ENCODE results near the gene IPPK. TPM values are rescaled to one million over a fixed set of nuclear protein-coding genes. Genes with fewer than 3 reads are reported as not detected.
"Not testable (repeated sequence)": the region's sequence is repeated elsewhere in the genome, so short reads cannot be mapped to it uniquely, and the experiment has no call there.

The IPPK gene
- total RNA-seq, 1 experiment from 2014 or later = 13.2 TPM

- Histone ChIP-seq H3K9me3 (replicated peaks) (no peaks in the 10 kb centered on the region), H3K27ac (no peak overlapping the region), H3K36me3 (peaks cover 68% of the 10 kb centered on the region), H3K4me1 (replicated peaks) (no peaks in the 10 kb centered on the region), H3K27me3 (replicated peaks) (no peaks in the 10 kb centered on the region), H3K4me3 (no peak overlapping the region)
- no peak for DNase-seq (ENCODE audit: low read depth in 1 of 2, low spot score in 2 of 2)
These were observed 36.2 kb downstream of the IPPK start for GRCh38 chr9:92633614-92634278.

GRCh38 chr9:92632641-92633040 lies 37.3 kb downstream of the IPPK start:
- Histone ChIP-seq H3K27me3 (replicated peaks) (no peaks in the 10 kb centered on the region), H3K4me1 (replicated peaks) (no peaks in the 10 kb centered on the region), H3K4me3 (no peak overlapping the region), H3K27ac (no peak overlapping the region), H3K9me3 (replicated peaks) (no peaks in the 10 kb centered on the region), H3K36me3 (peaks cover 59% of the 10 kb centered on the region)
- DNase-seq (ENCODE audit: low read depth in 1 of 2, low spot score in 2 of 2) = no peak

GRCh38 chr9:92631452-92632343 lies 38.2 kb downstream of the IPPK start:
- Histone ChIP-seq H3K9me3 (replicated peaks) (no peaks in the 10 kb centered on the region), H3K4me3 (no peak overlapping the region), H3K27me3 (replicated peaks) (no peaks in the 10 kb centered on the region), H3K27ac (no peak overlapping the region), H3K36me3 (peaks cover 52% of the 10 kb centered on the region), H3K4me1 (replicated peaks) (no peaks in the 10 kb centered on the region)
- DNase-seq (ENCODE audit: low read depth in 1 of 2, low spot score in 2 of 2) = no peak

GRCh38 chr9:92627651-92628050 lies 42.3 kb downstream of the IPPK start:
- H3K4me3 ChIP-seq = no peak overlapping the region
- H3K36me3 ChIP-seq = peaks cover 49% of the 10 kb centered on the region
- no peaks in the 10 kb centered on the region for H3K4me1 ChIP-seq (replicated peaks)
- DNase-seq (ENCODE audit: low read depth in 1 of 2, low spot score in 2 of 2) = no peak
- H3K27ac ChIP-seq = no peak overlapping the region
- H3K27me3 ChIP-seq (replicated peaks) = no peaks in the 10 kb centered on the region
- H3K9me3 ChIP-seq (replicated peaks) = no peaks in the 10 kb centered on the region

GRCh38 chr9:92626484-92626883 lies 43.4 kb downstream of the IPPK start:
- Histone ChIP-seq H3K27ac (no peak overlapping the region), H3K9me3 (replicated peaks) (no peaks in the 10 kb centered on the region), H3K36me3 (peaks cover 41% of the 10 kb centered on the region), H3K27me3 (replicated peaks) (no peaks in the 10 kb centered on the region), H3K4me1 (replicated peaks) (no peaks in the 10 kb centered on the region), H3K4me3 (no peak overlapping the region)
- no peak for DNase-seq (ENCODE audit: low read depth in 1 of 2, low spot score in 2 of 2)

- peaks cover 43% of the 10 kb centered on the region for H3K36me3 ChIP-seq
- not testable (repeated sequence) for H3K9me3 ChIP-seq (replicated peaks); H3K4me3 ChIP-seq; H3K27me3 ChIP-seq (replicated peaks); H3K27ac ChIP-seq; DNase-seq (ENCODE audit: low read depth in 1 of 2, low spot score in 2 of 2)
- H3K4me1 ChIP-seq (replicated peaks) = peaks cover 11% of the 10 kb centered on the region
These were observed 46.0 kb downstream of the IPPK start for GRCh38 chr9:92623936-92624335.

- no peak overlapping the region for H3K4me3 ChIP-seq
- no peak overlapping the region for H3K27ac ChIP-seq
- peaks cover 11% of the 10 kb centered on the region for H3K4me1 ChIP-seq (replicated peaks)
- no peaks in the 10 kb centered on the region for H3K27me3 ChIP-seq (replicated peaks)
- DNase-seq (ENCODE audit: low read depth in 1 of 2, low spot score in 2 of 2) = no peak
- H3K9me3 ChIP-seq (replicated peaks) = no peaks in the 10 kb centered on the region
- H3K36me3 ChIP-seq = peaks cover 56% of the 10 kb centered on the region
These were observed 49.1 kb downstream of the IPPK start for GRCh38 chr9:92620845-92621244.

- Histone ChIP-seq H3K4me1 (replicated peaks) (peaks cover 11% of the 10 kb centered on the region), H3K27ac (no peak overlapping the region), H3K4me3 (no peak overlapping the region), H3K27me3 (replicated peaks) (no peaks in the 10 kb centered on the region), H3K9me3 (replicated peaks) (no peaks in the 10 kb centered on the region), H3K36me3 (peaks cover 46% of the 10 kb centered on the region)
- DNase-seq (ENCODE audit: low read depth in 1 of 2, low spot score in 2 of 2) = no peak
These were observed 50.2 kb downstream of the IPPK start for GRCh38 chr9:92619601-92620300.

GRCh38 chr9:92618633-92619225 lies 51.2 kb downstream of the IPPK start:
- Histone ChIP-seq H3K27me3 (replicated peaks) (no peaks in the 10 kb centered on the region), H3K4me3 (no peak overlapping the region), H3K9me3 (replicated peaks) (no peaks in the 10 kb centered on the region), H3K27ac (no peak overlapping the region), H3K36me3 (peaks cover 41% of the 10 kb centered on the region), H3K4me1 (replicated peaks) (peaks cover 11% of the 10 kb centered on the region)
- DNase-seq (ENCODE audit: low read depth in 1 of 2, low spot score in 2 of 2) = no peak

- H3K4me3 ChIP-seq = no peak overlapping the region
- peaks cover 11% of the 10 kb centered on the region for H3K4me1 ChIP-seq (replicated peaks)
- H3K27ac ChIP-seq = no peak overlapping the region
- H3K36me3 ChIP-seq = peaks cover 46% of the 10 kb centered on the region
- H3K9me3 ChIP-seq (replicated peaks) = no peaks in the 10 kb centered on the region
- H3K27me3 ChIP-seq (replicated peaks) = no peaks in the 10 kb centered on the region
- DNase-seq (ENCODE audit: low read depth in 1 of 2, low spot score in 2 of 2) = no peak
These were observed 51.9 kb downstream of the IPPK start for GRCh38 chr9:92617951-92618510.

GRCh38 chr9:92617195-92617813 lies 52.6 kb downstream of the IPPK start:
- Histone ChIP-seq H3K4me3 (no peak overlapping the region), H3K9me3 (replicated peaks) (no peaks in the 10 kb centered on the region), H3K36me3 (peaks cover 48% of the 10 kb centered on the region), H3K27me3 (replicated peaks) (no peaks in the 10 kb centered on the region), H3K27ac (no peak overlapping the region), H3K4me1 (replicated peaks) (peaks cover 11% of the 10 kb centered on the region)
- no peak for DNase-seq (ENCODE audit: low read depth in 1 of 2, low spot score in 2 of 2)

- Histone ChIP-seq H3K27me3 (replicated peaks) (no peaks in the 10 kb centered on the region), H3K27ac (no peak overlapping the region), H3K4me1 (replicated peaks) (peaks cover 11% of the 10 kb centered on the region), H3K36me3 (peaks cover 51% of the 10 kb centered on the region), H3K4me3 (no peak overlapping the region), H3K9me3 (replicated peaks) (no peaks in the 10 kb centered on the region)
- DNase-seq (ENCODE audit: low read depth in 1 of 2, low spot score in 2 of 2) = no peak
These were observed 53.2 kb downstream of the IPPK start for GRCh38 chr9:92616655-92617111.

GRCh38 chr9:92616199-92616641 lies 53.7 kb downstream of the IPPK start:
- Histone ChIP-seq H3K27me3 (replicated peaks) (no peaks in the 10 kb centered on the region), H3K27ac (no peak overlapping the region), H3K36me3 (peaks cover 53% of the 10 kb centered on the region), H3K4me3 (no peak overlapping the region), H3K4me1 (replicated peaks) (peaks cover 11% of the 10 kb centered on the region), H3K9me3 (replicated peaks) (no peaks in the 10 kb centered on the region)
- no peak for DNase-seq (ENCODE audit: low read depth in 1 of 2, low spot score in 2 of 2)
